ENCODE results near the gene RHBDF1.
A peak's percentile ranks its signal among the peaks of the same experiment; 100 is the strongest.

RHBDF1 gene

DNA sequence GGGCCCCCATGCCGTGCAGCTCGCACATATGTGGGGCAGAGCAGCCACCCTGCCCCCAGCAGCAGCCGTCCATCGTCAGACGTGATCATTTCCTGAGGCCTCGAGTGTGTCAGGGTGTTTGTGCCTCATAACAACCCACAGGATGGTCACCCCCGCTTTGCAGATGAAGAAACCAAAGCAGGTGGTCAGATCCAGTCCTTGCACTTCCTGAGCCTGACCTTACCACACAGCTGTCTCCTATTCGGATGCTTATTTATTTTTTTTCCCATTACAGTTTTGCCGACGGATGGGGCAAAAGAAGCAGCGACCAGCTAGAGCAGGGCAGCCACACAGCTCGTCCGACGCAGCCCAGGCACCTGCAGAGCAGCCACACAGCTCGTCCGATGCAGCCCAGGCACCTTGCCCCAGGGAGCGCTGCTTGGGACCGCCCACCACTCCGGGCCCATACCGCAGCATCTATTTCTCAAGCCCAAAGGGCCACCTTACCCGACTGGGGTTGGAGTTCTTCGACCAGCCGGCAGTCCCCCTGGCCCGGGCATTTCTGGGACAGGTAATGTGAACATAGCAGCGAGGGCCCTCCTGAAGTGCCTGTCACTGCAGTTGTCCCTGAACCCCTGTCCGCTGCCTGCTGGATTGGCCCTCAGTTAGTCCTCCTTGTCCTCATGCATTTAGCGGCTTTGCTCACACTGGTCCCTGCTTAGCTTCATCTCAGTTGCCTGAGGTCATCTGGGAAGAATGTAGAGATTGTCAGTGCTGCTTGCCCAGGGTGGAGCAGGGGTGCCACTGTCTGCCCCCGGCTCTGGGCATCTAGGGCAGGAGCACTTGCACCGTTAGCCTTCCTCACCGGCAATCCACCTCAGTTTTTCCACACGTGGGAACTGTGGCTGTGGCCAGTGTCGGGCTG is 7.0 kb upstream of the RHBDF1 start:
- TF ChIP-seq, protein P1, sequence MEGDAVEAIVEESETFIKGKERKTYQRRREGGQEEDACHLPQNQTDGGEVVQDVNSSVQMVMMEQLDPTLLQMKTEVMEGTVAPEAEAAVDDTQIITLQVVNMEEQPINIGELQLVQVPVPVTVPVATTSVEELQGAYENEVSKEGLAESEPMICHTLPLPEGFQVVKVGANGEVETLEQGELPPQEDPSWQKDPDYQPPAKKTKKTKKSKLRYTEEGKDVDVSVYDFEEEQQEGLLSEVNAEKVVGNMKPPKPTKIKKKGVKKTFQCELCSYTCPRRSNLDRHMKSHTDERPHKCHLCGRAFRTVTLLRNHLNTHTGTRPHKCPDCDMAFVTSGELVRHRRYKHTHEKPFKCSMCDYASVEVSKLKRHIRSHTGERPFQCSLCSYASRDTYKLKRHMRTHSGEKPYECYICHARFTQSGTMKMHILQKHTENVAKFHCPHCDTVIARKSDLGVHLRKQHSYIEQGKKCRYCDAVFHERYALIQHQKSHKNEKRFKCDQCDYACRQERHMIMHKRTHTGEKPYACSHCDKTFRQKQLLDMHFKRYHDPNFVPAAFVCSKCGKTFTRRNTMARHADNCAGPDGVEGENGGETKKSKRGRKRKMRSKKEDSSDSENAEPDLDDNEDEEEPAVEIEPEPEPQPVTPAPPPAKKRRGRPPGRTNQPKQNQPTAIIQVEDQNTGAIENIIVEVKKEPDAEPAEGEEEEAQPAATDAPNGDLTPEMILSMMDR (IDR thresholded peaks at IDR 0.05; ENCODE audit: extremely low read depth, insufficient read depth, missing control alignments) = no peak
- no peak for DNase-seq (ENCODE audit: low spot score)
- in situ Hi-C loops (cut with MboI; ENCODE audit: low pct_unique_long_range_greater_than_20kb, low sequenced_read_pairs, unreplicated experiment) = no loop called here

DNA sequence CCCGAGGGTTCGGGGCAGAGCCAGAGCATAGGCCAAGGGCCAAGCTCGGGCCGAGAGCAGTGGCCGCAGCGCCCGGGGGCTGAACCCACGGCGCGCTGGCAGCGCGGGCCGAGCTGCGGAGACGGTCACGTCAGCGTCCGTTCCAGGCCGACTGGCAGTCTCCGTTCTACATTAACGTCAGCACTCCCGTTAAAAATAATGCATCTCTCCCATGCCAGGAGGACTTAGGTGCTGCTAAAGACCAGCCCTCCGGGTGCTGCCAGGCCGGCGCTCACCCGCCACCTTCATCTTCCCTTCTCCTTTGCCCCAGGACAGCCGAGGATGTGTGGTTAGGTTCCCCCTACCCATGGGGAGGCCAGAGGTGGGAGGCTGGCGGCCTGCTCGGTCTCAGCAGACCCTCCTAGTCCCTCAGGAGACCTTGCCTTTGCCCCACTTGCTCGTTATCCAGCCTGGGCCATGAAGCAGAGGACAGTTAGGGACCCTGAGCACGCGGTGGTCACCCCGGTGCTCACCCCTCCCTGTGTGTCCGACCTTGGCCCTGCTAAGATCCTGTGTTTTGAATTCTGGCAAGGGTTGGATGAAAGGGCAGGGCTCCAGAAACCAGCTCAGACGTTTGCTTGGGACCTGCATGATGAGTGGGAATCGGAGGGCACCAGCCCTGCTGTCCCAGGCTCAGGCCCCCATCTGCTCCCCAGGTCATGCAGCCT is 6.2 kb upstream of the RHBDF1 start:
- in situ Hi-C loops (cut with MboI; ENCODE audit: low pct_unique_long_range_greater_than_20kb, low sequenced_read_pairs, unreplicated experiment) = no loop called here
- TF ChIP-seq, protein P1 (IDR thresholded peaks at IDR 0.05; ENCODE audit: extremely low read depth, insufficient read depth, missing control alignments) = no peak
- peak; percentile 78 for DNase-seq (ENCODE audit: low spot score)

DNA sequence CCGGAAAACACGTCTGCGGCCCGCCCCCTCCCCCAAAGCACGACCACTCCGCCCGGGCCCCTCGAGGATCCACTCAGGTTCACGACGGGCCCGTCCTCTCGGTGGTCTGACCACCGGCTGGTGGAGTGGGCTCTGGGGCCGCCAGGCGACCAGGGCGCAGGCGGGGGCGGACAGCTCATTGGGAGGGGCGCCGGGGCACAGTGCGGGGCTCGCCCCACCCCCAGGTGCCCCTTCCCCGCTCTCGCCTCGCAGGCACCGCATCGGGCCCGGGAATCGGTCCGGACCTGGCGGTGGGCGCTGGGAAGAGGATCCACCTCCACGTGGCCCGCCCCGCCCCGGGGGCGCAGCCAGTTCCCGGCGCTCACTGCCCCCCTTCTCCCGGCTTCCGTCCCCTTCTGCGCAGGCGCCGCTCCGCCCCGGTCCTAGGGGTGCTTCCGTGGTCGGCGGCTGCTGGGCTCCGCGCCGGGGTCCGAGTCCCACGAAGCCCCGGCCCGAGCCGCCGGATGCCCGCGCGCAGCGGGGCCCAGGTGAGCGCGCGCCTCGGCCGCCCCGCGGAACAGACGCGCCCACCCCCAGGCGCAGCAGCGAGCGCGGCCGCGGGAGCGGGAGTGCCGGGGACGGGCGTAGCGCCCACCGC is 5.5 kb upstream of the RHBDF1 start, which contains the start of gene MPG:
MPG (plus strand) TSS at position 419 of the 637 bp plus-strand sequence; CDS start at position 504, 85 bp downstream.
- TF ChIP-seq, protein P1 (IDR thresholded peaks at IDR 0.05; ENCODE audit: extremely low read depth, insufficient read depth, missing control alignments) = no peak
- in situ Hi-C loops (cut with MboI; ENCODE audit: low pct_unique_long_range_greater_than_20kb, low sequenced_read_pairs, unreplicated experiment) = no loop called here
- peak; percentile 100 for DNase-seq (ENCODE audit: low spot score)

DNA sequence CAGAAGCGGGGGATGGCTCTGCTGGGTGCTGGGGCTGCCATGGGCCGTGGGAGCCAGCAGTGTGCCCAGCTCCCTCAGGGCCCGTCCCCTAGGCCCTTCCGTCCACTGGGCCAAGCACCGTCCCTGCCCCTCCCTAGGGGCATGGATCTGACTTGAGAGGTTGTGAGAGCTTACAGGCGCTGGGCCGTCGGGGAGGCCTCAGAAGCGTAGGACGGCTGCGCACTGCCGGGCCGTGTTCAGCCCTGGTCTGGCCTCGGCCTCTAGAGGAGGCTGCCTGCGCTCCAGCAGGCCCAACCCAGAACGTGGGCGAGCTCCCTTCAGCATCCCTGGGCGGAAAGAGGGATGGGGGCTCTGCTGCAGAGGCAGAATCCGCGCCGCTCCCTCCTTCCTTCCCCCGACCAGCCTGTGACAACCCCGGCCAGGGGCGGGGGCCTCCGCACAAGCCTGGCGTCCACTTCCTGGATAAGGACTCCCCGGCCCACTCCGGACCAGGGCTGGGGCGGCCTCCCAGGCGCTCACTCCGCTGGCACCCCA is 4.9 kb upstream of the RHBDF1 start:
- TF ChIP-seq, protein P1 (IDR thresholded peaks at IDR 0.05; ENCODE audit: extremely low read depth, insufficient read depth, missing control alignments) = no peak
- in situ Hi-C loops (cut with MboI; ENCODE audit: low pct_unique_long_range_greater_than_20kb, low sequenced_read_pairs, unreplicated experiment) = no loop called here
- peak; percentile 82 for DNase-seq (ENCODE audit: low spot score)

DNA sequence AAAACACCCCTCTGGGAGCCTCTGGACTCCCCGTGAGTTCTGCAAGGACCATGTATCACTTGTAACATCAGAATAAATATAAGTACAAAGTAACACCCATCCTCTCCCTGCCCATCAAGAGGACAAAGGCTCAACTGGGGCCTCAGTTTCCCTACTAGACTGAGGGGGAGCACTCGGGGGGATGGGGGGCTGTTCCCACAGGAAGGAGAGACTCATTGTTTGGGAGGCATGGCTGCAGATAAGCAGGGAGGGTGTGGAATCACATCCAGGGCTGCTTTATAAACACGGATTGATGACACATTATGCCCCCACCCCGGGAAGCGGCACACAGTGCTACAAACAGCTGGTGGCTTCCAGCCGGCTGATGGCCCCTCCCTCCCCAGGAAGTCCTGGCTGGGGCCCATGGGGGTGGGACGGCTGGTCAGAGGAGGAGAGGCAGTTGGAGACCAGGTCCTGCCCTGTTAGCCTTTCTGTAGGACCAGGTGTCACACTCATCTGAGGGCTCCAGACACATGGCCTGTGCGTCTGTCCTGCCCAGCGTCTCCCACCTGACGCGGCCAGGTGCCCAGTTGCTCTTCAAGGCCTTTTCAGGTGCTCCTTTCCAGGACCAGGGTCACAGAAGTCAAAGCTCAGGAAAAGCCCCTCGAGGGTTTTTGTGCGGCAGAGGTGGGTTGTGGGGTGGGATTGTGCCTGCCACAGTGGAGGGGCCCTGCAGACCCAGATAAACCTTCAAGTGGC is 4.3 kb upstream of the RHBDF1 start:
- TF ChIP-seq, protein P1 (IDR thresholded peaks at IDR 0.05; ENCODE audit: extremely low read depth, insufficient read depth, missing control alignments) = no peak
- in situ Hi-C loops (cut with MboI; ENCODE audit: low pct_unique_long_range_greater_than_20kb, low sequenced_read_pairs, unreplicated experiment) = no loop called here
- no peak for DNase-seq (ENCODE audit: low spot score)

Data from GM13977 (cell line).